HG02588 (cell line): Measurements from ENCODE around the gene STK25.
"Not testable (repeated sequence)": the region's sequence is repeated elsewhere in the genome, so short reads cannot be mapped to it uniquely, and the experiment has no call there.

Experiments used
- ATAC-seq: cut with Tn5 transposase; IDR thresholded peaks from one replicate; pipeline ENCODE4 v1.9.1; 2021; ENCODE audit warnings: mild to moderate bottlenecking, moderate library complexity; ENCODE audit not compliant: unreplicated experiment

Gene STK25

GRCh38 chr2:241509155-241509784, 886 bp upstream of the STK25 start:
- ATAC-seq, result no peak

- ATAC-seq, result peak; percentile 25
These were observed 749 bp downstream of the STK25 start for GRCh38 chr2:241507430-241508239.

GRCh38 chr2:241506793-241507429, 1.5 kb downstream of the STK25 start:
- no peak for ATAC-seq

- not testable (repeated sequence) for ATAC-seq
These were observed 2.1 kb downstream of the STK25 start for GRCh38 chr2:241506317-241506716.

GRCh38 chr2:241505781-241506201, 2.6 kb downstream of the STK25 start:
- no peak for ATAC-seq

GRCh38 chr2:241505086-241505780, 3.2 kb downstream of the STK25 start:
- no peak for ATAC-seq

- no peak for ATAC-seq
These were observed 4.5 kb downstream of the STK25 start for GRCh38 chr2:241503776-241504392.

GRCh38 chr2:241502281-241502680, 6.1 kb downstream of the STK25 start:
- ATAC-seq, result no peak

GRCh38 chr2:241501551-241501950, 6.8 kb downstream of the STK25 start:
- no peak for ATAC-seq

GRCh38 chr2:241501099-241501541, 7.3 kb downstream of the STK25 start:
- ATAC-seq, result no peak

- ATAC-seq, result no peak
These were observed 7.9 kb downstream of the STK25 start for GRCh38 chr2:241500431-241500975.

- no peak for ATAC-seq
These were observed 8.4 kb downstream of the STK25 start for GRCh38 chr2:241500016-241500415.

- ATAC-seq, result no peak
These were observed 9.0 kb downstream of the STK25 start for GRCh38 chr2:241499146-241499965.

GRCh38 chr2:241498115-241499070, 10.0 kb downstream of the STK25 start:
- no peak for ATAC-seq

GRCh38 chr2:241496904-241497877, 11.2 kb downstream of the STK25 start:
- no peak for ATAC-seq

- ATAC-seq, result no peak
These were observed 12.2 kb downstream of the STK25 start for GRCh38 chr2:241496003-241496707.
